GM12873 (cell line): ENCODE data around the gene FNTB.

ENCODE experiments used
- TF ChIP-seq, protein P1 (sequence below): IDR thresholded peaks from 2 replicates; pipeline ENCODE4 v1.5.1; 2012; ENCODE audit warnings: low read depth, mild to moderate bottlenecking, moderate library complexity, low read length, control low read depth; ENCODE audit not compliant: insufficient read depth; ENCODE audit errors: missing control alignments

Gene FNTB

GRCh38 chr14:65096323-65097089, 109.8 kb downstream of the FNTB start:
- TF ChIP-seq, protein P1, sequence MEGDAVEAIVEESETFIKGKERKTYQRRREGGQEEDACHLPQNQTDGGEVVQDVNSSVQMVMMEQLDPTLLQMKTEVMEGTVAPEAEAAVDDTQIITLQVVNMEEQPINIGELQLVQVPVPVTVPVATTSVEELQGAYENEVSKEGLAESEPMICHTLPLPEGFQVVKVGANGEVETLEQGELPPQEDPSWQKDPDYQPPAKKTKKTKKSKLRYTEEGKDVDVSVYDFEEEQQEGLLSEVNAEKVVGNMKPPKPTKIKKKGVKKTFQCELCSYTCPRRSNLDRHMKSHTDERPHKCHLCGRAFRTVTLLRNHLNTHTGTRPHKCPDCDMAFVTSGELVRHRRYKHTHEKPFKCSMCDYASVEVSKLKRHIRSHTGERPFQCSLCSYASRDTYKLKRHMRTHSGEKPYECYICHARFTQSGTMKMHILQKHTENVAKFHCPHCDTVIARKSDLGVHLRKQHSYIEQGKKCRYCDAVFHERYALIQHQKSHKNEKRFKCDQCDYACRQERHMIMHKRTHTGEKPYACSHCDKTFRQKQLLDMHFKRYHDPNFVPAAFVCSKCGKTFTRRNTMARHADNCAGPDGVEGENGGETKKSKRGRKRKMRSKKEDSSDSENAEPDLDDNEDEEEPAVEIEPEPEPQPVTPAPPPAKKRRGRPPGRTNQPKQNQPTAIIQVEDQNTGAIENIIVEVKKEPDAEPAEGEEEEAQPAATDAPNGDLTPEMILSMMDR: no peak

GRCh38 chr14:65098586-65098985, 111.9 kb downstream of the FNTB start:
- TF ChIP-seq, protein P1: no peak

- TF ChIP-seq, protein P1: no peak
Measured at GRCh38 chr14:65100922-65101541, 114.3 kb downstream of the FNTB start.

DNA sequence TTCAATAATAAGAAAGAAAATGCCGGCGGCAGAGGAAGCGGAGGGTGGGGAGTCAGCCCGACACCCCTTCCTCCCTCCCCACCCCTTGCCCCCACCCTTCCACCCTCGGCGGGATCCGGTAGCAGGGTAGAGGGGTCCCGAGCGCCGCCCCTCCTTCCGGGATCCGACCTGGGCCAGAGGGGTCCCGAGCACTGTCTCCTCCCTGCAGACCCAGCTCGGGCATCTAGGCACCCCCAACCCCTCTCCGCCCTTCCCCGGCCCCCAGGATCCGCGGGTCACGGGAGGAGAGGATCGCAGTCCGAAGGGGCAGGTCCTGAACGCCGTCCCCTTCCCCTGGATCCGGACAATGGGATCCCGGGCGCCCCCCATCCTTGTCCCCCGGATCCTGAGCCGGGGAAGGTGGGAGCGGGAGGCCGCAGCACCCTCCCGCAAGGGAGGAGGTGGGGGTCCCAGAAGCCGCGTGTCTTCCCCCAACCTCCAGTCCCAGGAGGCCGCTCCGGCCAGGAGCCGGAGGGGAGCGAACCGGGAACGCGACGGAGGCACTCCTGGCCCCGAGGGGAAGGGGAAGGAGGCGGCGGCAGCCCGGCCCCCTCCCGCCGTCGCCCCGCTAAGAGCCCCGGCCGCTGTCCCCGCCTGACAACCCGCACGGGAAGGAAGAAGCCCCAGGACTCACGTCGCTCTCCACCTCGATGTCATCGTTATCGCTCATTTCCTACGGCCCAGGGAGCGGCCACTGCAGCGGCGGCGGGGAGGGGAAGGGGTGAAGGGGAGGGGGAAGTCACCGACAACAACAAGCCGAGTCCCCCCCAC, 115.1 kb downstream of the FNTB start:
- TF ChIP-seq, protein P1: no peak

DNA sequence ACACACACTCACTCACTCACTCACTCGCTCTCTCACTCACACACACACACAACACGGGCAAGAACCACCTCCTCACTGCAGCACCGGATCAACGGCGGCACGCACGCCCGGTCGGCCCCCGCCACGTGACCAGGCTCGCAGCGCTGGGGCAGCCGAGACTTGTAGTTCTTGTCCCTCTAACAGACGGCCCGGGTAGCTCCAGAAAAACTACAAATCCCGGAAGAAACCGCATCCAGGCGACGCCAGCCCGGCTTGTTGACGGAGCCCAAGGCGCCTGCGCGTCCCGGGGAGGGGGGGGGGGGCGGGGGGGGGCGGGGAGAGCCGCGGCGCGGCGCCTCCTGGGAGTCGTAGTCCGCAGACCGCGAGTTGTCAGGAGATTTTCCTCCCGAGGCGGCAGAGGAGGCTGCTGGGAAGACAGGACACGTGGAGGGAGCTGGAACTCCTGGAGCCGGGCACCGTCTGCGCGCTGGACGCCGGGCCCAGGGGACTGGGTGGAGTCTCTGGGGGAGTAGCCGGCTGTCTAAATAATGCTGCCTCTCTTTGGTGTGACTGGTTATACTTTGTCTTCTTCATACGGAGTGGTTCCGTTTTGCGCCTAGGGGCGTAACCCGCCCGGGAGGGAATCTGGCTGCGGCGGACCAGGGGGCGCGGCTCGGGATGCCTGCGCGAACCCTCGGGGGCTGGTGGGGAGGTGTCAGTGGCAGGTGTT, 115.9 kb downstream of the FNTB start, which contains the start of gene MAX:
TSS of gene MAX (minus strand) at position 77 of the 709 bp plus-strand sequence. CDS start 178 bp downstream, outside the sequence.
- TF ChIP-seq, protein P1: no peak

DNA sequence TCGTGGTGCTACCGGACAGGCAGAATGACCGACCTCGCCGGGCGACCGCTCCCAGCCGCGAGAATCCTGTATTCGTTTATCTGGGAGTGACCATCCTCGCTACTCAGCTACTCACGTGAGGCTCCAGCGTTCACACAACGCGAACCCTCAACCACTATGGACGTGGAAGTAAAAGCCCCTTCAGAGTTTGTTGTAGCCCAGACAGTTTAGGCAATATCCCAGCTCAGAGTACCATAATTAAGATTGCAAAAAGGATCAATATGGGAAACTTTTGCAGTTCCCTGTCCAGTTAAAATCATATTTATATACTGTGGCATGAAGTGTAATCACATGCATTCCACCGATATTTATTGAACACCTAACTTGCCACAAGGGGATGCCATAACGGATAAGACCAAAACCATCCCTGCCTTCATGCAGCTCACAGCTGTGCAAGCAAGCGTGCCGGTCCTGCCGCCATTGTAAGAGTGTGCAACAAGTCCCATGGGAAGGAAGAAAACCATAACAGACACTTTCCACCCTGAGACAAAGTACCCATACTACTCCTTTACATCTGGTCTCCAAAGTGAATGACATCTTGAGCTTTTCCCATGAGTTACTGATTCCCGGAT, 116.6 kb downstream of the FNTB start:
- TF ChIP-seq, protein P1: peak; percentile 51
